ENCODE data around the gene GPR61.

The GPR61 gene

GRCh38 chr1:109567877-109568672, 28.4 kb downstream of the GPR61 start:
- no peak for DNase-seq (ENCODE audit: low read depth in 2 of 2, low spot score in 1 of 2)

- no peak for DNase-seq (ENCODE audit: low read depth in 2 of 2, low spot score in 1 of 2)
Observed at GRCh38 chr1:109569323-109569722, 29.7 kb downstream of the GPR61 start.

- DNase-seq (ENCODE audit: low read depth in 2 of 2, low spot score in 1 of 2): no peak
Observed at GRCh38 chr1:109570414-109570813, 30.7 kb downstream of the GPR61 start.

- DNase-seq (ENCODE audit: low read depth in 2 of 2, low spot score in 1 of 2): no peak
Observed at GRCh38 chr1:109573785-109574184, 34.1 kb downstream of the GPR61 start.

- no peak for DNase-seq (ENCODE audit: low read depth in 2 of 2, low spot score in 1 of 2)
Observed at GRCh38 chr1:109578947-109579443, 39.3 kb downstream of the GPR61 start.

- no peak for DNase-seq (ENCODE audit: low read depth in 2 of 2, low spot score in 1 of 2)
Observed at GRCh38 chr1:109579491-109579890, 39.8 kb downstream of the GPR61 start.

- DNase-seq (ENCODE audit: low read depth in 2 of 2, low spot score in 1 of 2): no peak
Observed at GRCh38 chr1:109582021-109582420, 42.3 kb downstream of the GPR61 start.

- no peak for DNase-seq (ENCODE audit: low read depth in 2 of 2, low spot score in 1 of 2)
Observed at GRCh38 chr1:109584766-109585165, 45.1 kb downstream of the GPR61 start.

GRCh38 chr1:109586055-109586454, 46.4 kb downstream of the GPR61 start:
- no peak for DNase-seq (ENCODE audit: low read depth in 2 of 2, low spot score in 1 of 2)

GRCh38 chr1:109589177-109589576, 49.5 kb downstream of the GPR61 start:
- DNase-seq (ENCODE audit: low read depth in 2 of 2, low spot score in 1 of 2): no peak

GRCh38 chr1:109589679-109590078, 50.0 kb downstream of the GPR61 start:
- no peak for DNase-seq (ENCODE audit: low read depth in 2 of 2, low spot score in 1 of 2)

- DNase-seq (ENCODE audit: low read depth in 2 of 2, low spot score in 1 of 2): no peak
Observed at GRCh38 chr1:109592916-109593315, 53.2 kb downstream of the GPR61 start.

- DNase-seq (ENCODE audit: low read depth in 2 of 2, low spot score in 1 of 2): no peak
Observed at GRCh38 chr1:109595531-109595930, 55.9 kb downstream of the GPR61 start.
